SU-DHL-6 (cell line): ENCODE results near the gene LTBP4.

Experiments used
- H2AFZ ChIP-seq: fragments of 200-600 bp; sonication (generic); 2 replicates; pipeline ENCODE4 v1.6.1; 2014; ENCODE audit warnings: low read depth, mild to moderate bottlenecking, moderate library complexity, mixed read lengths, antibody characterized with exemption, low read length; ENCODE audit not compliant: severe bottlenecking
- H3F3A ChIP-seq: fragments of 200-600 bp; shearing (Covaris generic); 2 replicates; pipeline ENCODE4 v1.6.0; 2016; ENCODE audit warnings: antibody characterized with exemption, mild to moderate bottlenecking; ENCODE audit not compliant: insufficient read depth
- H3K27ac ChIP-seq: fragments of 200-600 bp; sonication (generic); 2 replicates; pipeline ENCODE4 v1.5.1; 2016; ENCODE audit warnings: low read depth, mild to moderate bottlenecking, low read length, moderate library complexity, mixed read lengths
- H3K27me3 ChIP-seq: fragments of 200-600 bp; sonication (generic), shearing (Covaris generic); 2 replicates; pipeline ENCODE4 v1.6.0; 2014; ENCODE audit warnings: mild to moderate bottlenecking, low read length
- H3K36me3 ChIP-seq: fragments of 200-600 bp; sonication (generic); 2 replicates; pipeline ENCODE4 v1.6.1; 2014; ENCODE audit warnings: mild to moderate bottlenecking, low read length, mixed read lengths
- H3K4me2 ChIP-seq: fragments of 300-600, 200-600 bp; shearing (Covaris generic), sonication (generic); 2 replicates; pipeline ENCODE4 v1.6.0; 2014; ENCODE audit warnings: low read length, low read depth, mild to moderate bottlenecking; ENCODE audit not compliant: poor library complexity, severe bottlenecking
- H3K4me3 ChIP-seq: fragments of 200-600 bp; sonication (generic); 2 replicates; pipeline ENCODE4 v1.5.1; 2014; ENCODE audit warnings: antibody characterized with exemption, low read length, mild to moderate bottlenecking, mixed read lengths; ENCODE audit not compliant: insufficient read depth, poor library complexity, severe bottlenecking
- H3K79me2 ChIP-seq: fragments of 200-600 bp; sonication (generic); 2 replicates; pipeline ENCODE4 v1.6.1; 2014; ENCODE audit warnings: mild to moderate bottlenecking, low read length, moderate library complexity; ENCODE audit not compliant: insufficient read depth
- H3K9ac ChIP-seq: fragments of 200-600 bp; sonication (generic); 2 replicates; pipeline ENCODE4 v1.7.0; 2014; ENCODE audit warnings: mild to moderate bottlenecking, low read length
- H3K9me2 ChIP-seq: fragments of 200-600 bp; sonication (generic); replicated peaks from 2 replicates; pipeline ENCODE4 v1.6.1; 2014; ENCODE audit warnings: low read length; ENCODE audit not compliant: insufficient read depth
- H3K9me3 ChIP-seq: fragments of 200-600 bp; sonication (generic); 2 replicates; pipeline ENCODE4 v1.6.1; 2014; ENCODE audit warnings: low read length, mixed read lengths; ENCODE audit not compliant: insufficient read depth
- H4K20me1 ChIP-seq: fragments of 200-600 bp; sonication (generic); 2 replicates; pipeline ENCODE4 v1.6.1; 2014; ENCODE audit warnings: low read depth, mild to moderate bottlenecking, antibody characterized with exemption, low read length, moderate library complexity, mixed read lengths
- CTCF ChIP-seq: fragments of 200-600 bp; sonication (generic); IDR thresholded peaks from one replicate; pipeline ENCODE4 v1.5.1; 2017; ENCODE audit warnings: antibody characterized with exemption, mild to moderate bottlenecking, low read length, moderate library complexity; ENCODE audit not compliant: insufficient read depth, poor library complexity, severe bottlenecking
- EZH2phosphoT487 ChIP-seq: fragments of 200-600 bp; sonication (generic), shearing (Covaris generic); conservative IDR thresholded peaks from 2 replicates; pipeline ENCODE4 v1.6.1; 2018; ENCODE audit warnings: mild to moderate bottlenecking, antibody characterized with exemption, low read length, moderate library complexity, mixed read lengths

The LTBP4 gene

GRCh38 chr19:40673397-40673796 is 72.2 kb downstream of the LTBP4 start:
- no peaks in the 10 kb centered on the region for H3K9me2 ChIP-seq
- no peak overlapping the region for H2AFZ ChIP-seq
- no peaks in the 10 kb centered on the region for H3K27me3 ChIP-seq
- H3F3A ChIP-seq, result no peaks in the 10 kb centered on the region
- peaks cover 10% of the 10 kb centered on the region; the same call in 1 of the 2 replicates for H3K9me3 ChIP-seq
- H3K4me2 ChIP-seq, result no peak overlapping the region
- H3K4me3 ChIP-seq, result no peak overlapping the region
- no peak overlapping the region for H3K27ac ChIP-seq
- no peaks in the 10 kb centered on the region for H4K20me1 ChIP-seq
- H3K9ac ChIP-seq, result no peak overlapping the region
- no peaks in the 10 kb centered on the region for H3K79me2 ChIP-seq
- no peaks in the 10 kb centered on the region; the same call in 1 of the 2 replicates for H3K36me3 ChIP-seq
- no peak for TF ChIP-seq EZH2phosphoT487
- no peak for TF ChIP-seq CTCF

GRCh38 chr19:40674291-40674690 is 73.1 kb downstream of the LTBP4 start:
- Histone ChIP-seq H3K9me2 (no peaks in the 10 kb centered on the region), H4K20me1 (no peaks in the 10 kb centered on the region), H2AFZ (no peak overlapping the region), H3K9ac (no peak overlapping the region), H3K4me2 (no peak overlapping the region), H3K4me3 (no peak overlapping the region), H3K79me2 (no peaks in the 10 kb centered on the region), H3K27ac (no peak overlapping the region), H3F3A (no peaks in the 10 kb centered on the region), H3K36me3 (no peaks in the 10 kb centered on the region; the same call in 1 of the 2 replicates), H3K27me3 (no peaks in the 10 kb centered on the region), H3K9me3 (peaks cover 7% of the 10 kb centered on the region; the same call in 1 of the 2 replicates)
- TF ChIP-seq CTCF (no peak), EZH2phosphoT487 (no peak)

- Histone ChIP-seq H3K9me2 (no peaks in the 10 kb centered on the region), H3K9me3 (no peaks in the 10 kb centered on the region), H3K79me2 (no peaks in the 10 kb centered on the region), H4K20me1 (no peaks in the 10 kb centered on the region), H3K27ac (no peak overlapping the region), H3F3A (no peaks in the 10 kb centered on the region), H3K27me3 (no peaks in the 10 kb centered on the region), H3K4me2 (no peak overlapping the region), H2AFZ (no peak overlapping the region), H3K9ac (no peak overlapping the region), H3K36me3 (no peaks in the 10 kb centered on the region), H3K4me3 (no peak overlapping the region)
- no peak for TF ChIP-seq CTCF
Observed at GRCh38 chr19:40677156-40677555, 76.0 kb downstream of the LTBP4 start.
